ENCODE results near the gene COPZ2. TPM values are rescaled to one million over a fixed set of nuclear protein-coding genes. Genes with fewer than 3 reads are reported as not detected.

COPZ2 gene
- total RNA-seq, 2 experiments from 2014 or later, result 0.47 to 0.88 TPM

GRCh38 chr17:47983492-47984223 lies 53.9 kb downstream of the COPZ2 start:
- H3K36me3 Mint-ChIP-seq (ENCODE audit: low read depth), result peaks cover 52% of the 10 kb centered on the region
- no peak overlapping the region for H3K4me3 Mint-ChIP-seq
- ChIA-PET POLR2A (no interaction called here), CTCF (interaction anchor here (1.1 kb wide), 1 partner anchor 13 kb away, joined by 3 read pairs; the partner anchor contains the start of gene CDK5RAP3)
- Histone ChIP-seq H3K4me3 (ENCODE audit: low read length) (no peak overlapping the region), H3K4me1 (ENCODE audit: insufficient read depth, low read length) (peaks cover 19% of the 10 kb centered on the region), H3K36me3 (ENCODE audit: insufficient read depth, low read length) (peaks cover 41% of the 10 kb centered on the region), H3K27me3 (ENCODE audit: control insufficient read depth in 1 of 2, insufficient read depth in 2 of 2, low read length in 2 of 2) (no peaks in the 10 kb centered on the region), H3K9me3 (ENCODE audit: control insufficient read depth in 1 of 2, insufficient read depth in 1 of 2, low read length in 2 of 2) (no peaks in the 10 kb centered on the region), H3K27ac (ENCODE audit: low read depth in 1 of 2, low read length in 2 of 2) (no peak overlapping the region)
- H3K9me3 Mint-ChIP-seq, result no peaks in the 10 kb centered on the region
- no peak overlapping the region for H3K27ac Mint-ChIP-seq
- intact Hi-C loops (cut with DNase I, micrococcal nuclease), result no loop called here
- H3K4me1 Mint-ChIP-seq (ENCODE audit: low read depth), result no peaks in the 10 kb centered on the region
- no peak for DNase-seq
- TF ChIP-seq CTCF (IDR thresholded peaks at IDR 0.05), result no peak
- no peak for ATAC-seq (ENCODE audit: poor library complexity)
- no peaks in the 10 kb centered on the region for H3K27me3 Mint-ChIP-seq

- Mint-ChIP-seq H3K27me3 (no peaks in the 10 kb centered on the region), H3K36me3 (ENCODE audit: low read depth) (peaks cover 59% of the 10 kb centered on the region), H3K4me3 (no peak overlapping the region), H3K9me3 (no peaks in the 10 kb centered on the region), H3K27ac (no peak overlapping the region), H3K4me1 (ENCODE audit: low read depth) (no peaks in the 10 kb centered on the region)
- DNase-seq (no peak), ATAC-seq (ENCODE audit: poor library complexity) (no peak)
- Histone ChIP-seq H3K36me3 (ENCODE audit: insufficient read depth, low read length) (peaks cover 47% of the 10 kb centered on the region), H3K4me3 (ENCODE audit: low read length) (no peak overlapping the region), H3K9me3 (ENCODE audit: control insufficient read depth in 1 of 2, insufficient read depth in 1 of 2, low read length in 2 of 2) (no peaks in the 10 kb centered on the region), H3K27ac (ENCODE audit: low read depth in 1 of 2, low read length in 2 of 2) (no peak overlapping the region), H3K4me1 (ENCODE audit: insufficient read depth, low read length) (peaks cover 19% of the 10 kb centered on the region), H3K27me3 (ENCODE audit: control insufficient read depth in 1 of 2, insufficient read depth in 2 of 2, low read length in 2 of 2) (no peaks in the 10 kb centered on the region)
- POLR2A ChIA-PET, result interaction anchor here (1.0 kb wide), 1 partner anchor 12 kb away, joined by 3 read pairs; the partner anchor contains the start of gene CDK5RAP3
- no peak for TF ChIP-seq CTCF (IDR thresholded peaks at IDR 0.05)
- CTCF ChIA-PET, result interaction anchor here (1.1 kb wide), 1 partner anchor 12 kb away, joined by 3 read pairs; the partner anchor contains the start of gene CDK5RAP3
- intact Hi-C loops (cut with DNase I, micrococcal nuclease), result no loop called here
Observed at GRCh38 chr17:47982645-47983390, 54.8 kb downstream of the COPZ2 start.

GRCh38 chr17:47982091-47982617 lies 55.4 kb downstream of the COPZ2 start:
- Histone ChIP-seq H3K4me3 (ENCODE audit: low read length) (no peak overlapping the region), H3K27ac (ENCODE audit: low read depth in 1 of 2, low read length in 2 of 2) (no peak overlapping the region), H3K9me3 (ENCODE audit: control insufficient read depth in 1 of 2, insufficient read depth in 1 of 2, low read length in 2 of 2) (no peaks in the 10 kb centered on the region), H3K36me3 (ENCODE audit: insufficient read depth, low read length) (peaks cover 52% of the 10 kb centered on the region), H3K4me1 (ENCODE audit: insufficient read depth, low read length) (peaks cover 19% of the 10 kb centered on the region), H3K27me3 (ENCODE audit: control insufficient read depth in 1 of 2, insufficient read depth in 2 of 2, low read length in 2 of 2) (no peaks in the 10 kb centered on the region)
- H3K4me3 Mint-ChIP-seq, result no peak overlapping the region
- no peak for TF ChIP-seq CTCF (IDR thresholded peaks at IDR 0.05)
- H3K36me3 Mint-ChIP-seq (ENCODE audit: low read depth), result peaks cover 66% of the 10 kb centered on the region
- DNase-seq (no peak), ATAC-seq (ENCODE audit: poor library complexity) (no peak)
- H3K9me3 Mint-ChIP-seq, result no peaks in the 10 kb centered on the region
- CTCF ChIA-PET, result no interaction called here
- H3K4me1 Mint-ChIP-seq (ENCODE audit: low read depth), result no peaks in the 10 kb centered on the region
- no peaks in the 10 kb centered on the region for H3K27me3 Mint-ChIP-seq
- POLR2A ChIA-PET, result interaction anchor here (1.0 kb wide), 1 partner anchor 11 kb away, joined by 3 read pairs; the partner anchor contains the start of gene CDK5RAP3
- H3K27ac Mint-ChIP-seq, result no peak overlapping the region
- intact Hi-C loops (cut with DNase I, micrococcal nuclease), result no loop called here

Measured in CD4-positive, alpha-beta T cell (primary cell).